Stimulated activated CD4-positive, alpha-beta T cell treated with anti-CD3 and anti-CD28 coated beads, Interleukin-15, amount 100 ng/mL, for 1 hour (primary cell): ENCODE data around the gene SLC6A6.

Source experiments
- DNase-seq, 2 donors: peaks; one replicate each; pipeline ENCODE4 v3.0.0-alpha.2; 2020; ENCODE audit warnings: low read depth in 1 of 2, low spot score in 1 of 2

SLC6A6 gene

GRCh38 chr3:14464521-14464920 is 62.1 kb downstream of the SLC6A6 start:
- DNase-seq, result no peak

- DNase-seq, result no peak
These were observed 63.0 kb downstream of the SLC6A6 start for GRCh38 chr3:14465425-14465824.

- no peak for DNase-seq
These were observed 63.9 kb downstream of the SLC6A6 start for GRCh38 chr3:14466179-14466903.

- DNase-seq, result peak in 1 of 2 donors; percentile 31
These were observed 65.6 kb downstream of the SLC6A6 start for GRCh38 chr3:14467814-14468620.

GRCh38 chr3:14468621-14468981 is 66.2 kb downstream of the SLC6A6 start:
- no peak for DNase-seq

GRCh38 chr3:14470461-14470860 is 68.1 kb downstream of the SLC6A6 start:
- DNase-seq, result no peak

GRCh38 chr3:14471016-14471415 is 68.6 kb downstream of the SLC6A6 start:
- DNase-seq, result no peak

- DNase-seq, result no peak
These were observed 69.3 kb downstream of the SLC6A6 start for GRCh38 chr3:14471690-14472089.

- no peak for DNase-seq
These were observed 70.3 kb downstream of the SLC6A6 start for GRCh38 chr3:14472471-14473351.

GRCh38 chr3:14473411-14473891 is 71.0 kb downstream of the SLC6A6 start:
- no peak for DNase-seq

GRCh38 chr3:14474363-14475081 is 72.1 kb downstream of the SLC6A6 start:
- no peak for DNase-seq

GRCh38 chr3:14475621-14476020 is 73.2 kb downstream of the SLC6A6 start:
- DNase-seq, result no peak

- DNase-seq, result no peak
These were observed 74.3 kb downstream of the SLC6A6 start for GRCh38 chr3:14476583-14477265.

GRCh38 chr3:14477311-14477935 is 75.0 kb downstream of the SLC6A6 start:
- DNase-seq, result no peak

- DNase-seq, result no peak
These were observed 76.6 kb downstream of the SLC6A6 start for GRCh38 chr3:14478956-14479550.

GRCh38 chr3:14479591-14479990 is 77.2 kb downstream of the SLC6A6 start:
- no peak for DNase-seq

- DNase-seq, result no peak
These were observed 78.0 kb downstream of the SLC6A6 start for GRCh38 chr3:14480207-14481017.

GRCh38 chr3:14481018-14481645 is 78.7 kb downstream of the SLC6A6 start:
- no peak for DNase-seq
